ENCODE results near the gene MARCHF4.

Gene MARCHF4

GRCh38 chr2:216371721-216372702 is at the start of gene MARCHF4:
TSS of gene MARCHF4 (minus strand) at chr2:216372483. CDS start at chr2:216370260, 2,223 bp downstream.
- DNase-seq (ENCODE audit: low read depth in 4 of 4, low spot score in 1 of 4) = peak in 3 of 4 experiments; percentile 43 to 54 (median 45)

DNA sequence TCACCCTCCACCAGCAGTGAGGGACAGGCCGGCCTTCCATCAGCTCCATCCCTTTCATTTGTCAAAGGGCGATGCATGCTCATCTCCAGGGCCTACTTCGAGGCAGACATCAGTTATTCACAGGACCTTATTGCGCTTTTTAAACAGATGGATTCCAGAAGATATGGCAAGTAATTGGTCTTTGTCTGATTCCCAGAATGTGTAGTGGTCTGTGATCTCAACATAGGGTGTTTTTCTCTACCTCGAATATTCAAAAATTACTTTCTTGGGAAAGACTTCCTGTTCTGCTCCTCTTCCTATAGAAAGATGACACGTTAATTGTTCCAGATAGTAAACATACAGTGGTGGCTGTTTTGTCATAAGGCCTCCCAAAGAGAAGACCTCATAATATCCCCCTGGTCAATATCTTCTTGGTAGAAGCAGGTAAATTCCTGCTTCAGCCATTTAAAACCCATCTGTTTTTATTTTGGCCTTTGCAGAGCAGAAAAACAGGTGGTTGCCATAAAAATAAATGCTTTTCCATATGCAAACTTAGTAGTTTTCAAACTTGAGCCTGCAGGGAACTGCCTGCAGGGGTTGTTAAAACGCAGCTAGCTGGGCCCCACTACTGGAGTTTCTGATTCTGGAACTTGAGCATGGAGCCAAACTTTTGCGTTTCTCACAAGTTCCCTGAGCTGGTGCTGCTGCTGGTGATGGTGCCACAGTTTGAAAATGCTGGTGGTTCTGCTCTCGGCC is 48.3 kb upstream of the MARCHF4 start:
- no peak for DNase-seq (ENCODE audit: low read depth in 4 of 4, low spot score in 1 of 4)

DNA sequence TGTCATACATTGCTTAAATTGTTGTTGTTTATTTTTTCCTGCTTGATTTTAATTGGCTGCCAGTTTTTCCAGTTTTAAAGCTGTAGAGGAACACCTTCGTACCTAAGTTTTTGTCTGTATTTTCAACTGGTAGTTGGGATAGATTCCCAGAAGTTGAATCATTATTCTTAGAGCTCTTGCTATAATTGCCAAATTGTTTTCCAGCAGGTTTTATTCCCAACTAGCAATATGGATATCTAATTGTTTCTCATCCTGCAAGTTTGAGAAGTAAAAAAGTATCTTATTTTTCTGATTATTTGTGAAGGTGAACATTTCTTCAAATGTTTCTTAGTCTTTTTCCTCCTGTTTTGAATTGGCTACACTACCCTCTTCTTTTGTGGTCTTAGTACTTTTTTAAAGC is 46.7 kb upstream of the MARCHF4 start:
- no peak for DNase-seq (ENCODE audit: low read depth in 4 of 4, low spot score in 1 of 4)

- DNase-seq (ENCODE audit: low read depth in 4 of 4, low spot score in 1 of 4) = no peak
Observed at GRCh38 chr2:216416571-216417307, 44.5 kb upstream of the MARCHF4 start.

- DNase-seq (ENCODE audit: low read depth in 4 of 4, low spot score in 1 of 4) = no peak
Observed at GRCh38 chr2:216415541-216415940, 43.3 kb upstream of the MARCHF4 start.

GRCh38 chr2:216414772-216415319 is 42.6 kb upstream of the MARCHF4 start:
- no peak for DNase-seq (ENCODE audit: low read depth in 4 of 4, low spot score in 1 of 4)

- DNase-seq (ENCODE audit: low read depth in 4 of 4, low spot score in 1 of 4) = no peak
Observed at GRCh38 chr2:216413882-216414281, 41.6 kb upstream of the MARCHF4 start.

GRCh38 chr2:216412022-216412999 is 40.0 kb upstream of the MARCHF4 start, which contains the start of gene SMARCAL1:
TSS of gene SMARCAL1 (plus strand) at chr2:216412484. CDS start at chr2:216414705, 2,221 bp downstream.
- peak; percentile 97 to 98 (median 98) for DNase-seq (ENCODE audit: low read depth in 4 of 4, low spot score in 1 of 4)

DNA sequence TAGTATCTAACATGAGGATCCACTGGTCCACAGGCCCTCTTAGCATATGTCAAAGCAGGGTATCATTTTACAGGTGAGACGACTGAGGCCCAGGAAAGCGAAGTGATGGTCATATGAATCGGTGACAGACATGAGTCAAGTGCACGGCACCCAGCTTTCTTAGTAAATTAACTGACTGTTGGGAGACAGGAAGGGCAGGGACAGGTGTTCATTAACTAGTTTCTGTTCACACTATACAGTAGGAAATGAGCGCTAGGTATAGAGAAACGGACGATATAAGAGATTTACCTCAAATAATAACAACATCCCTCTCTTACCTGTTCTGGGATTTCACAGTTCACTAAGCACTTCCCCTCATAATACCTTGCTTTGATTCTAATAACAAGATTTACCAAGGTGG is 38.3 kb upstream of the MARCHF4 start:
- no peak for DNase-seq (ENCODE audit: low read depth in 4 of 4, low spot score in 1 of 4)

DNA sequence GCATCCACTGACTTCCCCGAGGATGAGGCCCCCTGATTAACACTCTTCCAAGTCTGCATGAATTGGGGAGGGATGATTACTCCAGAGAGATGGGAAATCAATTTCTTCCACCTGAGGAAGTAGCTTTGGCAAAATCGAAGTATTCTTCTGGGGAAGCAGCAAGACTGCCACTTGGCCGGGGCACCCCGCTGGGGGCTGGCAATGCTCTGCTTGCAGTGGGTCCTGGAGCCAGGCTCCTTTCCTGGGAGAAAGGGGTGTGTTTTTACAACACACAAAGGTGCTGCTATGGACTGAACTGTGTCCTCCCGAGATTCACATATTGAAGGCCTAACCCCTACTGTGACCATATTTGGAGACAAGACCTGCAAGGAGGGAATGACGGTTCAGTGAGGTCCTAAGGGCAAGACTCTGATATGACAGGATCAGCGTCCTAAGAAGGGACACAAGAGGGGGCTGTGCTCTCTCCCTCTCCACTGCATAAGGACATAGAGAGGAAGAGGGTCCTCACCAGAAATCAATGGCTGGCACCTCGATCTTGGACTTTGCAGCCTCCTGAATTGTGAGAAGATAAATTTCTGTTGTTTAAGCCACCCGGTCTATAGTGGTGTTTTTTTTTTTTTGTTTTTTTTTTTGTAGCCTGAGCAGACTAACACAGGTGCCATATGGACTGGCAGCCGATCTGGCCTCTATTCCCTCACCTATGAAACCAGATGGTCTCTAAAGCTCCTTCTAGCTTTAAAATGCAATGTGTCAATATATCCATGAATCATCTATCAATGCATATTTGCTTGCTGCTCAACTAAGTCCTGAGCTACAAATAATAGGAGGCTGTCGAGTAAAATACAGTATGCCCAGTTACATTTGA is 36.4 kb upstream of the MARCHF4 start:
- DNase-seq (ENCODE audit: low read depth in 4 of 4, low spot score in 1 of 4) = no peak

DNA sequence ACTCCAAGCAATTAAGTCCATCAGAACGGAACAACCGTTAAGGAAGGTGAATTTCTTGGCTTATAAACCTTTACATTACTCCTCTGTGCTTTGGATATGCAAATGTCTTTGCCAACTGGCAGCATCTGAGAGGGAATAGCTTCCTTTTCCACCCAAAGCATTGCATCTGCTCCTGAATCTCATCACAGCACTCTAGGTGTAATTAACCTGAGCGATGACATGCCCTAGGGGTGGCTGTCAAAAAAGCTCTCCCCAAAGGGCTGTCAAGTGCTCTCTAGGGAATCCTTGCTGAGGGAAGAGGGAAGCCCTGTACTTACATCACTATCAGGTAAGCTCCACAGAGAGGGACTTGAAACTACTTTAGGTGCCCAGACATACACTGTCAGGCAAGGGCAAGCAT is 34.5 kb upstream of the MARCHF4 start:
- DNase-seq (ENCODE audit: low read depth in 4 of 4, low spot score in 1 of 4) = no peak

GRCh38 chr2:216405588-216405987 is 33.3 kb upstream of the MARCHF4 start:
- no peak for DNase-seq (ENCODE audit: low read depth in 4 of 4, low spot score in 1 of 4)

DNA sequence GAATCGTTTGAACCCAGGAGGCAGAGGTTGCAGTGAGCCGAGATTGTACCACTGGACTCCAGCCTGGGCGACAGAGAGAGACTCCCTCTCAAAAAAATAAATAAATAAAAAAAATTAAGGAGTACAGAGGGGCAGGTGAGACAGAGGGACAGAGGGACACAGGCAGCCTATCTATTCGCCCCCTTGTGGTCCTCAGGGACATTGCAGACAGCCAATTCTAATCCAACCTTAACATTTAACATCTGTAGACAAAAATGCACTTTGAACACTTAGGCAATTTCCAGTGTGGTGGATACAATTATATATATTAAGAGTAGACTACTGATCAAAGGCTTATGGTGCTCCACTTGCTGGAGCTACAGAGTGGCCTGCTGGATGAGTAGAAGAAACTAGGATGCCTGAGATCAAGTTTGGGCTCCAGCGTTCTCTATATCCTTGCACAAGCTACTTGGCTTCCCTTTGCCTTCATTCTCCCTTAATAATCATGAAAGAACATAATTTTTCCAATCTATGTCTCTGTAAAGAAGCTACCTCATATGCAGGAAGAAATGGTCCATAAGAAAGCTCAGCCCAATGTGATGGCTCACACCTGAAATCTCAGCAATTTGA is 31.8 kb upstream of the MARCHF4 start:
- DNase-seq (ENCODE audit: low read depth in 4 of 4, low spot score in 1 of 4) = peak in 3 of 4 experiments; percentile 21 to 24 (median 23)

DNA sequence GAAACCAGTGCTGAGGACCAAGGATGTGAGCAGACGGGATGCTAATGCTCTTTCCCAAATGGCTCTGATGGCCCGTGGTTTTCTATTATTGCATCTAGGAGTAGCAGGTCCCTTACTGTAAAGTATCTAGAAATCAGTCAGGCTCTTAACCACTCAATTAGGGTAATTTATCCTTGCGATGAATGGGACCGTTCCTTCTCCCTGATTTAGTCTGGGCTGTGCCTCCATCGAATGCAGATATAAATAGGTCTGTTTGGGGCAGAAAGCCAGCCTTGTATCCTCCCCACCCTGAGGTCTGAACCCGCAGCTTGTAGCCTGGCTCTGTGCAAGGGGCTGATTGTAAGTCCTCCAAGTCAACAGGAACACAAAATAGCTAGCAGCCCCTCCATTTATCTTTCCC is 30.5 kb upstream of the MARCHF4 start:
- no peak for DNase-seq (ENCODE audit: low read depth in 4 of 4, low spot score in 1 of 4)

GRCh38 chr2:216399621-216400020 is 27.3 kb upstream of the MARCHF4 start:
- DNase-seq (ENCODE audit: low read depth in 4 of 4, low spot score in 1 of 4) = no peak

GRCh38 chr2:216394881-216395280 is 22.6 kb upstream of the MARCHF4 start:
- no peak for DNase-seq (ENCODE audit: low read depth in 4 of 4, low spot score in 1 of 4)

DNA sequence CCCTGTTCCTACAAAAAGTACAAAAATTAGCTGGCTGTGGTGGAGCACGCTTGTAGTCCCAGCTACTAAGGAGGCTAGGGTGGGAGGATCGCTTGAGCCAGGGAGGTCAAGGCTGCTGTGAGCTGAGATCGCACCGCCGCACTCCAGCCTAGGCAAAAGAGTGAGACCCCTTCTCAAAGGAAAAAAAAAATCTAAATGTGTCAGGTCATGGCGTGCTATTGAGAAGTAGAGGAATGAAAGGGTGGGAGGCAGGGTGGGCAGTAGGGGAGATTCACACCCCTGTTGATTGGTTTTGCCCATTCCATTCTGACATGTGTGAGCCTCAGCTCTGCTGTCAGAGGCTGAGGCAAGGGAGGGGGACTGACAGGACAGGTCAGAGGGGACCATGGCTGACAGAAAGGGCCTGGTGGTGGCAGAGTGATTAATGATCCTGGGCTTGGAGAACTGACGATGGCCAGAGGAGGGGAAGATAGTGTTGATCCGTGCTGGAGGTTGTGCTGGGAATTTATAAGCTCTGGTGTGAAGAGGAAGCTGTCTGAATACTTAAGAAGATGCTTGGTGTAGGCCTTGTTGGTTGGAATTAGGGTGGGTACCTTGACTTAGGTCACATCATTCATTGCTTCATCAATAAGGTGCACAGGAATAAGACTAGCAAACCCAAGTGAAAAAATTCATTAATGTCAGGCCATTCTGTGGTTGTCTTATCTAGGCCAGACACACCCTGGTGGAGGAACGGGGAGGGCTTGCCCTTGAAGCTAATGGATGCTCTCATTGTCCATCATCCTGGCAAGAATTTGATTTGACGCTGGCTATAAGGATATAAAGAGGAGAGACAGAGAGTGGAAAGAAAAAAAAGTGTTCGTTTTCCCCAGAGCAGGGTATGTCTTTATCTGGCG is 20.9 kb upstream of the MARCHF4 start:
- no peak for DNase-seq (ENCODE audit: low read depth in 4 of 4, low spot score in 1 of 4)

Data from stimulated activated CD4-positive, alpha-beta T cell treated with anti-CD3 and anti-CD28 coated beads, Interleukin-1b, Interleukin-23, amount 100 ng/mL, for 24 hours (primary cell).